Stomach (tissue), 4 donors: ENCODE measurements around the gene MYRIP.

ENCODE experiments used
- EP300 ChIP-seq: sonication (generic); formaldehyde crosslinking; IDR thresholded peaks from one replicate; pipeline ENCODE4 v1.6.1; 2017; ENCODE audit warnings: antibody characterized with exemption
- TF ChIP-seq, protein P1 (sequence below), 7 experiments: fragments of 450-650 bp in 4 of 7; fragments of 200-600 bp in 3 of 7; sonication (generic) in 3 of 7; IDR thresholded peaks; one replicate each; pipeline ENCODE4 v1.5.1; 2016 to 2019; ENCODE audit warnings: antibody characterized with exemption in 7 of 7, control low read depth in 2 of 7, mild to moderate bottlenecking in 1 of 7

DNA sequence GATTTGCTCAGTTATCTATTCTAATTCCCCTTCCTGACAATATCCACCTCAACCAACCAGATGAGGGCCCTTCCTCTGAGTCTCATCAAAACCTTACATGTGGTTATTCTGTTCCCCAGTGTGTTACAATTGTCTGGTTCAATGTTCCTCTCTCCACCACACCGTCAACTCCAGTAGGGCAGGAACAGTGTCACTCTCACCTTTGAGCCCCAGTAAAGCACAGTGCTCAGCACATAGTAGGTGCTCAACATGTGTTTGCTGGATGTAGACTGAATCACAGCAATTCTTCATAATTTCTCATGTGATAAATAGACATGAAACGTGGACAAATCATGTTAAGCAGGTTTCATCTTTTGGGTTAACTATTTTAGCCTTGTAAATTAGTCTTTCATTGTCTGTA lies 397.1 kb downstream of the MYRIP start:
- TF ChIP-seq, protein P1, sequence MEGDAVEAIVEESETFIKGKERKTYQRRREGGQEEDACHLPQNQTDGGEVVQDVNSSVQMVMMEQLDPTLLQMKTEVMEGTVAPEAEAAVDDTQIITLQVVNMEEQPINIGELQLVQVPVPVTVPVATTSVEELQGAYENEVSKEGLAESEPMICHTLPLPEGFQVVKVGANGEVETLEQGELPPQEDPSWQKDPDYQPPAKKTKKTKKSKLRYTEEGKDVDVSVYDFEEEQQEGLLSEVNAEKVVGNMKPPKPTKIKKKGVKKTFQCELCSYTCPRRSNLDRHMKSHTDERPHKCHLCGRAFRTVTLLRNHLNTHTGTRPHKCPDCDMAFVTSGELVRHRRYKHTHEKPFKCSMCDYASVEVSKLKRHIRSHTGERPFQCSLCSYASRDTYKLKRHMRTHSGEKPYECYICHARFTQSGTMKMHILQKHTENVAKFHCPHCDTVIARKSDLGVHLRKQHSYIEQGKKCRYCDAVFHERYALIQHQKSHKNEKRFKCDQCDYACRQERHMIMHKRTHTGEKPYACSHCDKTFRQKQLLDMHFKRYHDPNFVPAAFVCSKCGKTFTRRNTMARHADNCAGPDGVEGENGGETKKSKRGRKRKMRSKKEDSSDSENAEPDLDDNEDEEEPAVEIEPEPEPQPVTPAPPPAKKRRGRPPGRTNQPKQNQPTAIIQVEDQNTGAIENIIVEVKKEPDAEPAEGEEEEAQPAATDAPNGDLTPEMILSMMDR (IDR thresholded peaks at IDR 0.05): no peak
- no peak for TF ChIP-seq EP300
